CD14-positive monocyte (primary cell): ENCODE results near the gene CAMTA1. TPM values are rescaled to one million over a fixed set of nuclear protein-coding genes. Genes with fewer than 3 reads are reported as not detected.

Source experiments
- DNase-seq, 3 donors: peaks; one replicate each; pipeline ENCODE4 v3.0.0-alpha.2; 2011 to 2022
- H2AFZ ChIP-seq: 2 replicates; pipeline ENCODE4 v1.6.0; 2012; ENCODE audit warnings: mild to moderate bottlenecking, low read depth, low read length, inconsistent platforms; ENCODE audit not compliant: insufficient read depth, poor library complexity, severe bottlenecking
- H3K27ac ChIP-seq, 2 donors: 1 replicate in 1 of 2; 2 replicates in 1 of 2; pipeline ENCODE4 v1.5.1; 2012 to 2013; ENCODE audit warnings: low read length in 2 of 2, control low read depth in 1 of 2, inconsistent platforms in 1 of 2, low read depth in 1 of 2, mild to moderate bottlenecking in 1 of 2
- H3K27me3 ChIP-seq, 2 donors: one replicate each; pipeline versions ENCODE4 v1.6.0 to v1.6.1; 2011 to 2013; ENCODE audit warnings: low read length in 2 of 2; ENCODE audit not compliant: control insufficient read depth in 2 of 2, insufficient read depth in 2 of 2
- H3K36me3 ChIP-seq, 2 donors: replicated peaks in 1 of 2; 1 replicate in 1 of 2; 2 replicates in 1 of 2; pipeline versions ENCODE4 v1.5.1 to v1.6.1; 2012 to 2013; ENCODE audit warnings: low read length in 2 of 2, control low read depth in 1 of 2, inconsistent platforms in 1 of 2, mild to moderate bottlenecking in 1 of 2; ENCODE audit not compliant: insufficient read depth in 2 of 2, control insufficient read depth in 1 of 2
- H3K4me1 ChIP-seq, 2 donors: 1 replicate in 1 of 2; 2 replicates in 1 of 2; pipeline versions ENCODE4 v1.5.1 to v1.6.1; 2012 to 2013; ENCODE audit warnings: low read length in 2 of 2, control low read depth in 1 of 2, inconsistent platforms in 1 of 2, mild to moderate bottlenecking in 1 of 2, moderate library complexity in 1 of 2; ENCODE audit not compliant: insufficient read depth in 2 of 2, control insufficient read depth in 1 of 2
- H3K4me2 ChIP-seq: replicated peaks from 2 replicates; pipeline ENCODE3; 2012; ENCODE audit warnings: low read length, moderate library complexity, mild to moderate bottlenecking; ENCODE audit not compliant: poor library complexity, severe bottlenecking; ENCODE audit errors: extremely low read depth
- H3K4me3 ChIP-seq, 3 experiments: fragments of 200-600 bp in 1 of 3; sonication (generic) in 1 of 3; replicated peaks in 1 of 3; 1 replicate in 2 of 3; 2 replicates in 1 of 3; pipeline ENCODE4 v1.5.1; 2011 to 2013; ENCODE audit warnings: low read length in 3 of 3, mild to moderate bottlenecking in 3 of 3, control low read depth in 2 of 3, low read depth in 2 of 3, inconsistent platforms in 1 of 3, moderate library complexity in 1 of 3
- H3K79me2 ChIP-seq: 2 replicates; pipeline ENCODE4 v1.6.0; 2012; ENCODE audit warnings: mild to moderate bottlenecking, control low read depth, inconsistent platforms, low read length, moderate library complexity; ENCODE audit not compliant: insufficient read depth
- H3K9ac ChIP-seq: 2 replicates; pipeline ENCODE4 v1.6.0; 2017; ENCODE audit warnings: low read length, mild to moderate bottlenecking; ENCODE audit not compliant: insufficient read depth, poor library complexity, severe bottlenecking
- H3K9me3 ChIP-seq, 2 donors: replicated peaks in 1 of 2; 1 replicate in 1 of 2; 2 replicates in 1 of 2; pipeline versions ENCODE4 v1.5.1 to v1.6.1; 2012 to 2013; ENCODE audit warnings: low read length in 2 of 2, control low read depth in 1 of 2; ENCODE audit not compliant: control insufficient read depth in 1 of 2, insufficient read depth in 1 of 2
- H4K20me1 ChIP-seq: 2 replicates; pipeline ENCODE4 v1.6.0; 2012; ENCODE audit warnings: mild to moderate bottlenecking, low read length, control low read depth, moderate library complexity; ENCODE audit not compliant: insufficient read depth
- H3K27ac Mint-ChIP-seq, 7 donors: one replicate each; pipeline ENCODE4 v1.8.0; 2020; ENCODE audit warnings: mild to moderate bottlenecking in 7 of 7, mixed read lengths in 7 of 7, moderate library complexity in 6 of 7, inconsistent platforms in 2 of 7
- H3K27me3 Mint-ChIP-seq, 3 donors: one replicate each; pipeline ENCODE4 v1.8.0; 2021 to 2022; ENCODE audit warnings: low read depth in 3 of 3, mild to moderate bottlenecking in 3 of 3, mixed read lengths in 3 of 3, moderate library complexity in 3 of 3, inconsistent platforms in 1 of 3
- H3K36me3 Mint-ChIP-seq, 2 donors: one replicate each; pipeline ENCODE4 v1.8.0; 2020; ENCODE audit warnings: mixed read lengths in 2 of 2, inconsistent platforms in 1 of 2, mild to moderate bottlenecking in 1 of 2
- H3K4me1 Mint-ChIP-seq: one replicate; pipeline ENCODE4 v1.8.0; 2020; ENCODE audit warnings: mild to moderate bottlenecking, mixed read lengths
- H3K4me3 Mint-ChIP-seq, 2 donors: one replicate each; pipeline ENCODE4 v1.8.0; 2020; ENCODE audit warnings: mild to moderate bottlenecking in 2 of 2, mixed read lengths in 2 of 2, moderate library complexity in 1 of 2
- H3K9me3 Mint-ChIP-seq, 7 donors: one replicate each; pipeline ENCODE4 v1.8.0; 2020 to 2022; ENCODE audit warnings: mixed read lengths in 7 of 7, mild to moderate bottlenecking in 6 of 7, moderate library complexity in 6 of 7, inconsistent platforms in 2 of 7
- CTCF ChIP-seq: fragments of 200-600 bp; IDR thresholded peaks from one replicate; pipeline ENCODE4 v1.8.0; 2022; ENCODE audit warnings: antibody characterized with exemption, mild to moderate bottlenecking
- WGBS: methylation state at CpG from one replicate; pipeline ENCODE4 v1.1.5; 2013; ENCODE audit warnings: missing lambda C conversion rate; ENCODE audit not compliant: insufficient coverage; 5-methylcytosine and 5-hydroxymethylcytosine counted together
- intact Hi-C, 2 donors: fragments of 100-400 bp; cut with micrococcal nuclease; formaldehyde crosslinking; loops; one replicate each; pipeline versions ENCODE4 v1.15.0 to v1.15.1; 2023
- polyA plus RNA-seq, 3 donors: library from polyadenylated mRNA; depleted of rRNA in 1 of 3; unstranded in 2 of 3; stranded (reverse) in 1 of 3; fragments of 300-500 nt in 2 of 3; fragments of >200 nt in 1 of 3; fragmentation: Illumina TruSeq in 2 of 3; gene quantifications; 1 replicate in 2 of 3; 2 replicates in 1 of 3; pipeline ENCODE4 v1.2.3, GENCODE V29; 2012 to 2021

CAMTA1 gene
- polyA plus RNA-seq, 3 donors = 52.0 to 89.6 (median 78.3) TPM

GRCh38 chr1:6762060-6762459, 23.2 kb upstream of the CAMTA1 start:
- H3K27me3 ChIP-seq = no peaks in the 10 kb centered on the region
- Mint-ChIP-seq H3K27me3 (peaks cover 5 to 11% (median 6%) of the 10 kb centered on the region in 3 donors), H3K9me3 (peaks cover 0 to 5% (median 0%) of the 10 kb centered on the region in 7 donors), H3K36me3 (no peaks in the 10 kb centered on the region), H3K27ac (no peak overlapping the region), H3K4me1 (peaks cover 6% of the 10 kb centered on the region), H3K4me3 (no peak overlapping the region)
- no peak overlapping the region for H2AFZ ChIP-seq
- H3K4me2 ChIP-seq = no peak overlapping the region
- H3K4me1 ChIP-seq = peaks cover 0 to 2% of the 10 kb centered on the region in 2 donors
- no peak overlapping the region for H3K27ac ChIP-seq
- no peak overlapping the region for H3K4me3 ChIP-seq
- no peaks in the 10 kb centered on the region for H4K20me1 ChIP-seq
- H3K36me3 ChIP-seq = no peaks in the 10 kb centered on the region
- intact Hi-C loops = no loop called here
- 93% methylated on average over 4 of the region's 6 CpGs for WGBS
- H3K9ac ChIP-seq = no peak overlapping the region
- no peaks in the 10 kb centered on the region for H3K9me3 ChIP-seq
- no peak for DNase-seq
- TF ChIP-seq CTCF = no peak
- H3K79me2 ChIP-seq = no peaks in the 10 kb centered on the region

- Mint-ChIP-seq H3K4me1 (peaks cover 4% of the 10 kb centered on the region), H3K36me3 (no peaks in the 10 kb centered on the region), H3K27ac (no peak overlapping the region), H3K4me3 (no peak overlapping the region), H3K27me3 (peaks cover 5 to 11% (median 9%) of the 10 kb centered on the region in 3 donors), H3K9me3 (peaks cover 0 to 2% (median 0%) of the 10 kb centered on the region in 7 donors)
- intact Hi-C loops = no loop called here
- Histone ChIP-seq H2AFZ (no peak overlapping the region), H3K4me1 (no peaks in the 10 kb centered on the region), H3K9ac (no peak overlapping the region), H3K36me3 (no peaks in the 10 kb centered on the region), H4K20me1 (no peaks in the 10 kb centered on the region), H3K27ac (no peak overlapping the region), H3K4me2 (no peak overlapping the region), H3K4me3 (no peak overlapping the region), H3K79me2 (no peaks in the 10 kb centered on the region), H3K9me3 (no peaks in the 10 kb centered on the region), H3K27me3 (no peaks in the 10 kb centered on the region)
- DNase-seq = no peak
- TF ChIP-seq CTCF = no peak
- WGBS = 80% methylated on average over 11 of the region's 13 CpGs
Measured at GRCh38 chr1:6770751-6771440, 14.4 kb upstream of the CAMTA1 start.
